B cell (primary cell): Measurements from ENCODE around the gene DSG2. TPM values are rescaled to one million over a fixed set of nuclear protein-coding genes. Genes with fewer than 3 reads are reported as not detected.

ENCODE experiments used
- ATAC-seq: fragments of 200-7000 bp; cut with Tn5 transposase; one replicate; pipeline ENCODE4 v1.10.0; 2021; ENCODE audit warnings: low read depth, mild to moderate bottlenecking, moderate number of reproducible peaks, moderate library complexity
- CTCF ChIA-PET: fragments of 350-600 bp; sonication (Branson Sonifier 250); formaldehyde crosslinking; loops from one replicate; lab custom pipeline; 2021; ENCODE audit warnings: antibody characterized with exemption, inconsistent platforms; lab: Charles Lee
- POLR2A ChIA-PET: fragments of 350-600 bp; sonication (Branson Sonifier 250); formaldehyde crosslinking; loops from one replicate; lab custom pipeline; 2021; ENCODE audit warnings: antibody characterized with exemption; lab: Charles Lee
- DNase-seq: peaks from one replicate; pipeline ENCODE4 v3.0.0; 2013
- H2AFZ ChIP-seq: 2 replicates; pipeline ENCODE4 v1.6.1; 2012; ENCODE audit warnings: mild to moderate bottlenecking, low read depth, low read length; ENCODE audit not compliant: insufficient read depth, poor library complexity, severe bottlenecking
- H3K27ac ChIP-seq, 2 donors: 1 replicate in 1 of 2; 2 replicates in 1 of 2; pipeline ENCODE4 v1.5.1; 2012 to 2013; ENCODE audit warnings: low read length in 2 of 2, mild to moderate bottlenecking in 2 of 2, moderate library complexity in 1 of 2
- H3K27me3 ChIP-seq, 4 experiments: fragments of 200-600 bp in 1 of 4; sonication (generic) in 1 of 4; replicated peaks in 1 of 4; 1 replicate in 2 of 4; 2 replicates in 2 of 4; pipeline versions ENCODE4 v1.6.1 to v1.7.0; 2013 to 2016; ENCODE audit warnings: low read length in 3 of 4, mild to moderate bottlenecking in 2 of 4, mixed read lengths in 1 of 4, moderate library complexity in 1 of 4; ENCODE audit not compliant: insufficient read depth in 4 of 4, control insufficient read depth in 3 of 4; ENCODE audit errors: control extremely low read depth in 1 of 4
- H3K36me3 ChIP-seq, 2 experiments: replicated peaks in 1 of 2; 1 replicate in 1 of 2; 2 replicates in 1 of 2; pipeline versions ENCODE4 v1.6.1 to v1.7.1; 2013; ENCODE audit warnings: low read length in 1 of 2; ENCODE audit not compliant: insufficient read depth in 2 of 2, control insufficient read depth in 1 of 2; ENCODE audit errors: control extremely low read depth in 1 of 2, extremely low read depth in 1 of 2
- H3K4me1 ChIP-seq, 2 donors: fragments of 200-600 bp in 1 of 2; sonication (generic) in 1 of 2; 1 replicate in 1 of 2; 2 replicates in 1 of 2; pipeline versions ENCODE4 v1.5.1 to v1.6.1; 2013 to 2017; ENCODE audit warnings: low read length in 2 of 2; ENCODE audit not compliant: control insufficient read depth in 2 of 2, insufficient read depth in 2 of 2
- H3K4me2 ChIP-seq: replicated peaks from 2 replicates; pipeline ENCODE3; 2012; ENCODE audit warnings: mild to moderate bottlenecking, low read depth, low read length; ENCODE audit not compliant: poor library complexity, severe bottlenecking
- H3K4me3 ChIP-seq, 5 experiments: fragments of 200-600 bp in 1 of 5; sonication (generic) in 1 of 5; 1 replicate in 3 of 5; 2 replicates in 2 of 5; pipeline versions ENCODE4 v1.5.1 to v1.7.0; 2011 to 2016; ENCODE audit warnings: low read length in 4 of 5, mild to moderate bottlenecking in 4 of 5, low read depth in 2 of 5, control low read depth in 1 of 5, moderate library complexity in 1 of 5; ENCODE audit not compliant: insufficient read depth in 1 of 5; ENCODE audit errors: control extremely low read depth in 1 of 5, extremely low read depth in 1 of 5
- H3K79me2 ChIP-seq: fragments of 200-600 bp; sonication (generic); one replicate; pipeline ENCODE4 v1.6.0; 2016; ENCODE audit warnings: low read length; ENCODE audit not compliant: control insufficient read depth, insufficient read depth
- H3K9ac ChIP-seq: fragments of 200-600 bp; sonication (generic); 2 replicates; pipeline ENCODE4 v1.6.1; 2017; ENCODE audit warnings: mild to moderate bottlenecking, low read length, moderate library complexity
- H3K9me3 ChIP-seq, 3 donors: one replicate each; pipeline versions ENCODE4 v1.6.1 to v1.7.1; 2013; ENCODE audit warnings: low read length in 2 of 3; ENCODE audit not compliant: control insufficient read depth in 2 of 3, insufficient read depth in 1 of 3; ENCODE audit errors: control extremely low read depth in 1 of 3
- H4K20me1 ChIP-seq: 2 replicates; pipeline ENCODE4 v1.6.0; 2012; ENCODE audit warnings: mild to moderate bottlenecking, low read length; ENCODE audit not compliant: insufficient read depth, control insufficient read depth, poor library complexity, severe bottlenecking
- H3K27ac Mint-ChIP-seq: one replicate; pipeline ENCODE4 v1.8.0; 2021; ENCODE audit warnings: mixed read lengths
- H3K27me3 Mint-ChIP-seq: one replicate; pipeline ENCODE4 v1.8.0; 2021; ENCODE audit warnings: mixed read lengths
- H3K4me1 Mint-ChIP-seq: one replicate; pipeline ENCODE4 v1.8.0; 2021; ENCODE audit warnings: mixed read lengths
- H3K4me3 Mint-ChIP-seq: one replicate; pipeline ENCODE4 v1.8.0; 2021; ENCODE audit warnings: mixed read lengths
- H3K9me3 Mint-ChIP-seq: one replicate; pipeline ENCODE4 v1.8.0; 2022; ENCODE audit warnings: mixed read lengths; ENCODE audit not compliant: insufficient read depth
- EZH2 ChIP-seq: IDR thresholded peaks from 2 replicates; pipeline ENCODE4 v1.6.1; 2012; ENCODE audit warnings: borderline replicate concordance, low read depth, mild to moderate bottlenecking, moderate library complexity, low read length; ENCODE audit not compliant: insufficient read depth, poor library complexity, severe bottlenecking
- WGBS: methylation state at CpG from one replicate; pipeline ENCODE4 v1.1.5; 2013; ENCODE audit warnings: missing lambda C conversion rate; ENCODE audit not compliant: insufficient coverage; 5-methylcytosine and 5-hydroxymethylcytosine counted together
- intact Hi-C: fragments of 100-400 bp; cut with micrococcal nuclease; formaldehyde crosslinking; loops from one replicate; pipeline ENCODE4 v1.10.0; 2022
- polyA minus RNA-seq: library from RNA; depleted of rRNA, polyadenylated mRNA; stranded (reverse); fragments of >200 nt; gene quantifications from 2 replicates; pipeline ENCODE4 v1.2.3, GENCODE V29; 2012
- polyA plus RNA-seq: library from polyadenylated mRNA; depleted of rRNA; stranded (reverse); fragments of >200 nt; gene quantifications from 2 replicates; pipeline ENCODE4 v1.2.3, GENCODE V29; 2012
- total RNA-seq, 2 donors: library from RNA; stranded (reverse); fragments of 120-200 nt in 1 of 2; gene quantifications; 1 replicate in 1 of 2; 2 replicates in 1 of 2; pipeline versions ENCODE4 v1.2.3 to v1.2.4, GENCODE V29; 2013 to 2022
- TF ChIP-seq, protein P1 (sequence below): fragments of 200-600 bp; IDR thresholded peaks from one replicate; pipeline ENCODE4 v1.8.0; 2022; ENCODE audit warnings: antibody characterized with exemption, mild to moderate bottlenecking

The DSG2 gene
- not detected in 2 replicates for total RNA-seq
- total RNA-seq (2013) = 0.05 TPM
- not detected in 2 replicates for polyA plus RNA-seq
- polyA minus RNA-seq = 0.09 TPM in 1 of 2 replicates, not detected in the other

DNA sequence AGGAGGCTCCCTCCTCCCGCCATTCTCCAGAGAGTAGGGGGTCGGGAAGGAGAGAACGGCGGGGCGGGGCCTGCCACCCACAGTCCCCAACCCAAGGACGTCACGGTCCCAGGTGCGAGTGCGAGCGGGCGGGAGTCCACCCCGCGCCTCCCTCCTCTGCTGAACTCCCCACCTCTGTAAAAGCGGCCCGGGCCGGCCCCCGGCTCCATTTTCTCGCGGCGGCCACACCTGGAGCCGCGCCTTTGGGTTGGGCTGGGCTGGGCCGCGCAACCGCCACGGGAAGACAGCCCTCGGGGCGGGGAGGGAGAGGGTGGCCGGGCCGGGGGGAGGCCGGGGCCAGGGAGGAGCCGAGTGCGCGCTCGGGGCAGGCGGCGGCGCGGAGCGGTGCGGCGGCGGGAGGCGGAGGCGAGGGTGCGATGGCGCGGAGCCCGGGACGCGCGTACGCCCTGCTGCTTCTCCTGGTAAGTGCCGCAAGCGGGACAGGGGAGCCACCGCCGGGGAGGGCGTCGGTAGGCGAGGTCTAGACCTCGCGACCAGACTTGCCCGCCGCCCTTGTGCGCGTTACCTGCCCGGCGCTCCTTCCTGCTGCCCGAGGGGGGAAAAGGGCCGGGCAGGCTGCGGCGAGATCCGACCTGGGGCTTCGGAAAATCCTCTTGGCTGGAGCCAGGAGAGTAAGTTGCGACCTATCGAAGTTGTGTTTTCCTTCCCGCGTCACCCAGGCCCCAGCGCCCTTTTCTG is at the start of gene DSG2:
TSS of gene DSG2 (plus strand) at position 342 of the 738 bp plus-strand sequence. CDS start at position 417, 75 bp downstream.
- 2% methylated on average over 61 of the region's 79 CpGs for WGBS
- no peaks in the 10 kb centered on the region for H3K79me2 ChIP-seq
- ChIA-PET POLR2A (no interaction called here), CTCF (no interaction called here)
- H3K9ac ChIP-seq = peak within 1 kb of the TSS; percentile 45
- H3K4me1 ChIP-seq = peaks cover 15% of the 10 kb centered on the region in 2 donors
- peaks cover 16% of the 10 kb centered on the region for H3K4me1 Mint-ChIP-seq
- H3K4me2 ChIP-seq = peak within 1 kb of the TSS; percentile 75
- peak within 1 kb of the TSS; percentile 82 for H3K4me3 Mint-ChIP-seq
- ATAC-seq (peak; percentile 31), DNase-seq (peak; percentile 14)
- H3K4me3 ChIP-seq = peak within 1 kb of the TSS; percentile 15 to 37 (median 19)
- H3K27ac ChIP-seq = no peak within 1 kb of the TSS
- peaks cover 46% of the 10 kb centered on the region for H3K27me3 Mint-ChIP-seq
- TF ChIP-seq, protein P1, sequence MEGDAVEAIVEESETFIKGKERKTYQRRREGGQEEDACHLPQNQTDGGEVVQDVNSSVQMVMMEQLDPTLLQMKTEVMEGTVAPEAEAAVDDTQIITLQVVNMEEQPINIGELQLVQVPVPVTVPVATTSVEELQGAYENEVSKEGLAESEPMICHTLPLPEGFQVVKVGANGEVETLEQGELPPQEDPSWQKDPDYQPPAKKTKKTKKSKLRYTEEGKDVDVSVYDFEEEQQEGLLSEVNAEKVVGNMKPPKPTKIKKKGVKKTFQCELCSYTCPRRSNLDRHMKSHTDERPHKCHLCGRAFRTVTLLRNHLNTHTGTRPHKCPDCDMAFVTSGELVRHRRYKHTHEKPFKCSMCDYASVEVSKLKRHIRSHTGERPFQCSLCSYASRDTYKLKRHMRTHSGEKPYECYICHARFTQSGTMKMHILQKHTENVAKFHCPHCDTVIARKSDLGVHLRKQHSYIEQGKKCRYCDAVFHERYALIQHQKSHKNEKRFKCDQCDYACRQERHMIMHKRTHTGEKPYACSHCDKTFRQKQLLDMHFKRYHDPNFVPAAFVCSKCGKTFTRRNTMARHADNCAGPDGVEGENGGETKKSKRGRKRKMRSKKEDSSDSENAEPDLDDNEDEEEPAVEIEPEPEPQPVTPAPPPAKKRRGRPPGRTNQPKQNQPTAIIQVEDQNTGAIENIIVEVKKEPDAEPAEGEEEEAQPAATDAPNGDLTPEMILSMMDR = no peak
- TF ChIP-seq EZH2 = no peak
- H4K20me1 ChIP-seq = no peaks in the 10 kb centered on the region
- H3K36me3 ChIP-seq = no peaks in the 10 kb centered on the region
- intact Hi-C loops = no loop called here
- peaks cover 0 to 6% (median 0%) of the 10 kb centered on the region in 3 donors for H3K9me3 ChIP-seq
- peak within 1 kb of the TSS; percentile 54 for H2AFZ ChIP-seq
- H3K9me3 Mint-ChIP-seq = peaks cover 2% of the 10 kb centered on the region
- H3K27ac Mint-ChIP-seq = no peak within 1 kb of the TSS
- H3K27me3 ChIP-seq = peaks cover 0 to 32% (median 17%) of the 10 kb centered on the region in 4 experiments

DNA sequence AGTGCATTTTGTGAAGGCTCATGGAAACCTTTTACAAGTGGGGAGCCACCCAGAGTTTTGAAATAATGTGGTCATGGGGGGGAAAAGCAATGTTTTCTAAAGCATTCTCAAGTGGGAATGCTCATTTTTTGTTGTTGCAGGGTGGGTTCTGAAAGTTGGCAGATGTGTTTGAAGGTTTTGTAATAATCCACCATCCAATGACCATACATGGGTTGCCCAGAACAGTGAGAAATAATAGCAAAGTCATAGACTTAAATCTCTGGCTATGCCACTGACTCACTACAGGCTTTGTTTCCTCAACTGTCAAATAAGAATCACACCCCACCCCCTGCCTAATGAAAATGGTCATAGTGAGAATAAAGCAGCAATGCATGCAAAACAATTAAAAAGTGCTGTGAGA is 47.6 kb upstream of the DSG2 start:
- Histone ChIP-seq H3K4me1 (no peaks in the 10 kb centered on the region), H3K27me3 (no peaks in the 10 kb centered on the region), H3K4me2 (no peak overlapping the region), H3K9me3 (peaks cover 0 to 2% (median 0%) of the 10 kb centered on the region in 3 donors), H3K79me2 (no peaks in the 10 kb centered on the region), H3K36me3 (no peaks in the 10 kb centered on the region), H3K27ac (no peak overlapping the region), H3K4me3 (no peak overlapping the region), H4K20me1 (no peaks in the 10 kb centered on the region), H3K9ac (no peak overlapping the region), H2AFZ (no peak overlapping the region)
- CTCF ChIA-PET = no interaction called here
- DNase-seq = no peak
- no peak for ATAC-seq
- Mint-ChIP-seq H3K27ac (no peak overlapping the region), H3K9me3 (no peaks in the 10 kb centered on the region), H3K4me1 (no peaks in the 10 kb centered on the region), H3K4me3 (no peak overlapping the region), H3K27me3 (no peaks in the 10 kb centered on the region)
- POLR2A ChIA-PET = no interaction called here
- intact Hi-C loops = no loop called here
- no peak for TF ChIP-seq EZH2
- TF ChIP-seq, protein P1 = no peak
